Measurements from ENCODE around the gene AGTRAP.

The AGTRAP gene, protein sequence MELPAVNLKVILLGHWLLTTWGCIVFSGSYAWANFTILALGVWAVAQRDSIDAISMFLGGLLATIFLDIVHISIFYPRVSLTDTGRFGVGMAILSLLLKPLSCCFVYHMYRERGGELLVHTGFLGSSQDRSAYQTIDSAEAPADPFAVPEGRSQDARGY

GRCh38 chr1:11735854-11736745 is at the start of gene AGTRAP:
TSS of gene AGTRAP (plus strand) at chr1:11736136. CDS start at chr1:11736209, 73 bp downstream.
- DNase-seq = peak; percentile 84

DNA sequence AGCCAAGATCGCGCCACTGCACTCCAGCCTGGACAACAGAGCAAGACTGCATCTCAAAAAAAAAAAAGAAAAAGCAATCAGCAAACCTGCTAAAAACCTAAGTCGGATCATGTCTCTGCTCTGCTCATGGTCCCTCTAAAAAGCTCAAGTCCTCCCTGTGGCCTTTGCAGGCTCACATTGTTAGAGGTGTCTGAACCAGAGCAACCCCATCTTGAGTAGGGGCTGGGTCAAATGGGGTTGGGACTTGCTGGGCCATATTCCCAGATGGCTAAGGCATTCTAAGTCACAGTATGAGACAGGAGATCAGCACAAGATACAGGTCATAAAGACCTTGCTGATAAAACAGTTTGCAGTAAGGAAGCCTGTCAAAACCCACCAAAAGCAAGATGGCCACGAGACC is 47.4 kb upstream of the AGTRAP start:
- no peak for DNase-seq

GRCh38 chr1:11690397-11691301 is 45.3 kb upstream of the AGTRAP start:
- no peak for DNase-seq

- DNase-seq = no peak
These were observed 44.5 kb upstream of the AGTRAP start, which contains the start of gene DRAXIN for GRCh38 chr1:11691302-11691914. TSS of gene DRAXIN (plus strand) at chr1:11691710. CDS start at chr1:11706259, 14,549 bp downstream.

DNA sequence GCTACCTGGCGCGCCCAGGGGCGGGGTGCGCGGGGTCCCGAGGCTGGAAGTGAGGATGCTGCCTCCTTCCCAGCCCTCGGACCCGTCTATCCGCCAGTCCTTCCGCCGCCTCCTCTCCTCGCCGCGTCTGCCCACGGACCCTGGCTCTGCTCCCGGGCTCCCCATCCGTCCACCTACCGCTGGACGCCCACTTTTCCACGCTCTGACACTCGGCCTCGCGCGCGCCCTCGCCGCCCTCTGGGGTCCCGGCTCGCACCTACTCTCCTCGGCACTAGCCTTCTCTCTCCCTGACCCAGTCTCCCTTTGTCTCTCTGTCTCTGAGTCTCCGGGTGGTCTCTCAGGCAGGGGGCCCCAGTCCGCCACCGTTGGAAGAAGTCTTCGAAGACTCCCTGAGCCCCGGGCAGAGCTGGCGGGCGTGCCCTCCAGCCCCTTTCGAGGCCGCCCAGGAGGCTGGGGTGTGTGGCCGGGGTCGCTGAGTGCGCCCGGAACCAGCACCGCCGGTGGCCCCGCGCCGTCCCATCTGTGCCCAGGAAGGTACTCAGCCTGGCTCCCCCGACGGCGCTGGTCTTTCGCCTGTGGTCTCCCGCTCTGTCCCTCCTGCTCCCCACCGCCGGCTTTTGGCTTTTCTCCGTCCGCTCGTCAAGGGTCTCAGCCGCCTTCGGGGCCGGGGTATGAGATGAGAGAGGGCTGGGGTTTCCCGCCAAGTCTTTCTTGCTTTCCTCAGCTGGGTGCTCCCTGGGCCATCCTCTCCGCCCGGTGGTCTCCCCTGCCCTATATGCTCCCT is 43.8 kb upstream of the AGTRAP start:
- DNase-seq = no peak

- DNase-seq = peak; percentile 51
These were observed 42.8 kb upstream of the AGTRAP start for GRCh38 chr1:11693024-11693590.

GRCh38 chr1:11693917-11694316 is 42.0 kb upstream of the AGTRAP start:
- DNase-seq = no peak

DNA sequence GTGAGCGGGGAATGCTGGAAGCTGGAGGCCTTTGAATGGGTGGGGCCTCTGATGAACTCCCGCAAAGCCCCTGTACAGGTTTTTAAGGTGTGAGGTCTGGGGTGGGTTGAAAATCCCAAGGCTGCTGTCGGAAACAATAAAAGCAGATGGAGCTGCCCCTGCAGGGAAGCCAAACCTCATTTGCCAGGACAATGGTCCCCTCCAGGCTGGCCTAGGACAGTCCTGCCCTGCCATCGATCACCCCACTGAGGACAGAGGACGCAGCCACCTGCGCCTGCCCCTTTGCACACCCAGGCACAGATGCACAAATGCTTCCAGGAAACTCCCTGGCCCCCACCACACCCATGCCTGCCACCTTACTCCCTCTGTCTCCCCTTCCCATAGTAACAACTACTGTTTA is 40.1 kb upstream of the AGTRAP start:
- DNase-seq = no peak

DNA sequence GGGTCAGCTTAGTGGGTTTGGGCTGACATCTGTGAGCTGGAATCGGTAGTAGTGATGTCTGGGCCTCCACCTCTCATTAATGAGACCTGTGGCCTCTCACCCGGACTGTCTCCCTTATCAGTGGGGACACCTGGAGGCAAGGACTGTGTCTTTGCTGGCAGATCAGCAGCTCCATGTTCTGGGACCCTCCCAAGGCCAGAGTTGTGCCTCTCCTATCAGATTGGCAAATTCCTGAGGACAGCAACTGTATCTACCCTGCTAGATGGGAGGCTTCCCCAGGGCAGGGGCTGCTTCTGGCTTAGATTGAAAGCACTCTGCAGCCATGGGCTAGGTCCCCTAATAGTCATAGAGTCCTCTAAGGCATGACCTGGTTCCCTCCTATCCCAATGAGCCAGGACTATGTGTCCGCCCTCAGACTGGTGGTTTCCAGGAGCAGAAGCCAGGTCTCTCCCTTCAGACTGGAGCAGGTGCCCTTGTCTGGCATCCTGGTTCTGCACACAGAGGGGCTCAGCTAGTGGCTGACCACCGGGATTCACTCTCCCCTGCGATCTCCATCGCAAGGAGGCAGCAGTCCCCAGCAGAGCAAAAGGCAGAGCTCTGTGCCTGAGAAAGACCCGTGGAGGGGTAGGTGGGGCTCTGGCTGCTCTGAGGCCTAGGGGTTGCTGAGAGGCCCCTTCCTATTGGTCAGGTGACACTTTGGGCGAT is 38.6 kb upstream of the AGTRAP start:
- no peak for DNase-seq

GRCh38 chr1:11697893-11698210 is 38.1 kb upstream of the AGTRAP start:
- DNase-seq = no peak

GRCh38 chr1:11700601-11701467 is 35.1 kb upstream of the AGTRAP start:
- DNase-seq = no peak

DNA sequence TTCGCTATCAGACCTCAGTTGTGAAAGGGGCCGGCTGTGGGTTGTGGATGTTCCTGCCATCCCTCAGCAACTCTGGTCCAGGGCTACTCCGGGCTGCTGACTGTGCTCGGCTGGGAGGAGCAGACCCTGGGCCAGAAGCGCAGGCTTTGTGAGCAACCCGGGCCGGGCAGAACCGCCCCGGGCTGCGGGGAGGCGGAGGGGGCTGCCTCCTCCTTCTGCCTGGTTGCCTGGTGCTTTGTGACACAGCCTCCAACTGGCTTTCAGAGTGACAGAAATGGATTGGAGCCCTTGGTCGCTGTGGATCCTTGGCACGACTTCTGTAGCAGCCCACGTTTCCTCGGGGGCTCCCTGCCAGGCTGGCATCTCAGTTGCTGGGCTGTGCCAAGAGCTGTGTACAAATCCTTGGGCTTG is 34.4 kb upstream of the AGTRAP start:
- no peak for DNase-seq

GRCh38 chr1:11701981-11702803 is 33.7 kb upstream of the AGTRAP start:
- DNase-seq = no peak

DNA sequence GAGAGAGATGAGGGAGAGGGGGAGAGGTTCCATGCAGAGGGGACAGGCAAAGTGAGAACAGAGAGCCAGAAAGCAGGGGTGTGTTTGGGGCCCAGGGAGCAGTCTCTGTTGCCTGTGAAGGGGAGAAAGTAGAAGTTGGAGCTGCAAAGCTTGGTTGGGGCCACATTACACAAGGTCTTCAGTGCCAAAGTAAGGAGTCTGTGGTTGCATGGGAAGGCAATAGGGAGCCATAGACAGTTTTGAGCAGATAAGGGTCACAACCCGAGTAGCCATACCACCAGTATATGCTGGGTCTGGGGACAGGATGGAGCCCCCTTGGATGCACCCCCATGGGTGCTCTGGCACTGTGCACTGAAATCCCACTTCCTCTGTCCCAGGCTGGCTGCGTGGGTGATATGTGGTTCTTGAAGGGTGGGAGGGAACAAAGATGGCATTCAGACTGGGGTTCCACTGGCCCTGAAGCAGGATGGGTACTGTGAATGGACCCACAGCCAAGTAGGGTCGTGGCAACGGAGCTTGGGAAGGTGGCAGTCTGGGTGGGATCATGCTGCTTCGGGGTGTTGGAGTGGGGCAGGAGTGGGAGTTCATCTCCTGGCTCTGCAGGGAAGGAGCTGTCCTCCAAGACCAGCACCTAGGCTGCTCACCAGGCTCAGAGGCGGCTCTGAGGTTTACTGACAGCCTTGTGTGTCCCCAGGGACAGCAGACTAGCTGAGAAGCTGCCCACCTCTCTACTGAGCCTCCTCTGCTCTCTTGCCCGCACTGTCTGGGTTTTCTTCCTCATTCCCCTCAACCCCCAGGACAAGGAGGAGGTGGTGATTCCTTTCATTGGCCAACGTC is 32.4 kb upstream of the AGTRAP start:
- no peak for DNase-seq

GRCh38 chr1:11704194-11704529 is 31.8 kb upstream of the AGTRAP start:
- no peak for DNase-seq

GRCh38 chr1:11704691-11705475 is 31.1 kb upstream of the AGTRAP start:
- DNase-seq = no peak

- DNase-seq = no peak
These were observed 30.3 kb upstream of the AGTRAP start for GRCh38 chr1:11705596-11705995.

All from activated CD8-positive, alpha-beta memory T cell treated with anti-CD3 and anti-CD28 coated beads, Interleukin-2, amount 50 U/mL, for 4 hours (primary cell).